Natural killer cell (primary cell): ENCODE measurements around the gene GALNT1. TPM values are rescaled to one million over a fixed set of nuclear protein-coding genes. Genes with fewer than 3 reads are reported as not detected.

Experiments used
- ATAC-seq, 3 donors: fragments of 150-1000 bp in 2 of 3; fragments of 200-7000 bp in 1 of 3; cut with Tn5 transposase; 1 replicate in 1 of 3; 2 replicates in 2 of 3; pipeline ENCODE4 v1.10.0; 2021; ENCODE audit warnings: mild to moderate bottlenecking in 2 of 3, moderate library complexity in 2 of 3
- DNase-seq, 2 donors: peaks; one replicate each; pipeline versions ENCODE4 v3.0.0 to v3.0.0-alpha.2; 2013 to 2021; ENCODE audit warnings: mixed read lengths in 1 of 2
- H3K27ac ChIP-seq: one replicate; pipeline ENCODE4 v1.5.1; 2013; ENCODE audit warnings: mild to moderate bottlenecking, low read length
- H3K27me3 ChIP-seq: one replicate; pipeline ENCODE4 v1.6.1; 2013; ENCODE audit warnings: low read length; ENCODE audit not compliant: control insufficient read depth, insufficient read depth
- H3K36me3 ChIP-seq: one replicate; pipeline ENCODE4 v1.6.1; 2013; ENCODE audit warnings: low read length; ENCODE audit not compliant: control insufficient read depth, insufficient read depth
- H3K4me1 ChIP-seq: one replicate; pipeline ENCODE4 v1.6.1; 2013; ENCODE audit warnings: low read length; ENCODE audit not compliant: control insufficient read depth, insufficient read depth
- H3K4me3 ChIP-seq: one replicate; pipeline ENCODE4 v1.5.1; 2013; ENCODE audit warnings: low read length
- H3K9me3 ChIP-seq: one replicate; pipeline ENCODE4 v1.6.1; 2013; ENCODE audit warnings: low read length; ENCODE audit not compliant: control insufficient read depth, insufficient read depth
- H3K27ac Mint-ChIP-seq, 2 donors: one replicate each; pipeline ENCODE4 v1.8.0; 2022; ENCODE audit warnings: mild to moderate bottlenecking in 2 of 2, mixed read lengths in 2 of 2, moderate library complexity in 1 of 2
- H3K27me3 Mint-ChIP-seq, 2 donors: one replicate each; pipeline ENCODE4 v1.8.0; 2022; ENCODE audit warnings: low read depth in 2 of 2, mixed read lengths in 2 of 2
- H3K36me3 Mint-ChIP-seq: one replicate; pipeline ENCODE4 v1.8.0; 2022; ENCODE audit warnings: mixed read lengths
- H3K4me1 Mint-ChIP-seq, 2 donors: one replicate each; pipeline ENCODE4 v1.8.0; 2022; ENCODE audit warnings: mixed read lengths in 2 of 2
- H3K4me3 Mint-ChIP-seq: one replicate; pipeline ENCODE4 v1.8.0; 2022; ENCODE audit warnings: mild to moderate bottlenecking, moderate library complexity, mixed read lengths
- H3K9me3 Mint-ChIP-seq, 2 donors: one replicate each; pipeline ENCODE4 v1.8.0; 2022; ENCODE audit warnings: mixed read lengths in 2 of 2
- WGBS: methylation state at CpG from one replicate; pipeline ENCODE4 v1.1.7; 2013; ENCODE audit warnings: missing lambda C conversion rate; ENCODE audit not compliant: insufficient coverage; 5-methylcytosine and 5-hydroxymethylcytosine counted together
- intact Hi-C: fragments of 100-400 bp; cut with micrococcal nuclease; formaldehyde crosslinking; loops from one replicate; pipeline ENCODE4 v1.14.2; 2022
- total RNA-seq, 4 donors: library from RNA; stranded (reverse); fragments of 120-200 nt in 1 of 4; gene quantifications; one replicate each; pipeline versions ENCODE4 v1.2.3 to v1.2.4, GENCODE V29; 2013 to 2022
- TF ChIP-seq, protein P1 (sequence below): fragments of 200-600 bp; IDR thresholded peaks from one replicate; pipeline ENCODE4 v1.8.0; 2022; ENCODE audit warnings: antibody characterized with exemption

The GALNT1 gene
- total RNA-seq, 3 donors from 2014 or later (not counting 1 experiment from before 2014, with no cell fraction given) = 49.2 to 57.1 (median 50.0) TPM

DNA sequence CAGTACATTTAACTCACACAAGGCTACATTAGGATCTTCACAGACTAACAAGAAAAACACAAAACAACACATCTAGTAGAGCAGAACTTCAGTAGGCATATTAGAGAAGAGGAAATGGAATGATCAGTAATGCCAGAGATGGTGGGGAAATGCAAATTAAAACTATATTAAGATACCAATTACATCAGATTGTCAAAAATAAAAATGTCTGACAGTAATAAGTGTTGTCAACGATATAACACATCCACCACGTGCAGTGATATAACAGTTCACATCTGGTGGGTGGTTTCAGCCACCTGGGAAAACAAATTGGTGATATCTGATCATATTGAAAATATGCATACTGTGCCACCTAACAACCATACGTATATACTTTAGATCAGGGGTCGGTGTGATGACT, 59.9 kb downstream of the GALNT1 start:
- intact Hi-C loops = no loop called here
- Histone ChIP-seq H3K4me1 (no peaks in the 10 kb centered on the region), H3K4me3 (no peak overlapping the region), H3K9me3 (no peaks in the 10 kb centered on the region), H3K27me3 (no peaks in the 10 kb centered on the region), H3K27ac (no peak overlapping the region), H3K36me3 (no peaks in the 10 kb centered on the region)
- Mint-ChIP-seq H3K27me3 (no peaks in the 10 kb centered on the region), H3K4me3 (no peak overlapping the region), H3K4me1 (peaks cover 10 to 25% of the 10 kb centered on the region in 2 donors), H3K9me3 (no peaks in the 10 kb centered on the region), H3K36me3 (no peaks in the 10 kb centered on the region), H3K27ac (no peak overlapping the region)
- TF ChIP-seq, protein P1, sequence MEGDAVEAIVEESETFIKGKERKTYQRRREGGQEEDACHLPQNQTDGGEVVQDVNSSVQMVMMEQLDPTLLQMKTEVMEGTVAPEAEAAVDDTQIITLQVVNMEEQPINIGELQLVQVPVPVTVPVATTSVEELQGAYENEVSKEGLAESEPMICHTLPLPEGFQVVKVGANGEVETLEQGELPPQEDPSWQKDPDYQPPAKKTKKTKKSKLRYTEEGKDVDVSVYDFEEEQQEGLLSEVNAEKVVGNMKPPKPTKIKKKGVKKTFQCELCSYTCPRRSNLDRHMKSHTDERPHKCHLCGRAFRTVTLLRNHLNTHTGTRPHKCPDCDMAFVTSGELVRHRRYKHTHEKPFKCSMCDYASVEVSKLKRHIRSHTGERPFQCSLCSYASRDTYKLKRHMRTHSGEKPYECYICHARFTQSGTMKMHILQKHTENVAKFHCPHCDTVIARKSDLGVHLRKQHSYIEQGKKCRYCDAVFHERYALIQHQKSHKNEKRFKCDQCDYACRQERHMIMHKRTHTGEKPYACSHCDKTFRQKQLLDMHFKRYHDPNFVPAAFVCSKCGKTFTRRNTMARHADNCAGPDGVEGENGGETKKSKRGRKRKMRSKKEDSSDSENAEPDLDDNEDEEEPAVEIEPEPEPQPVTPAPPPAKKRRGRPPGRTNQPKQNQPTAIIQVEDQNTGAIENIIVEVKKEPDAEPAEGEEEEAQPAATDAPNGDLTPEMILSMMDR = no peak
- no peak for ATAC-seq
- 100% methylated on average over 2 of the region's 4 CpGs for WGBS
- no peak for DNase-seq

DNA sequence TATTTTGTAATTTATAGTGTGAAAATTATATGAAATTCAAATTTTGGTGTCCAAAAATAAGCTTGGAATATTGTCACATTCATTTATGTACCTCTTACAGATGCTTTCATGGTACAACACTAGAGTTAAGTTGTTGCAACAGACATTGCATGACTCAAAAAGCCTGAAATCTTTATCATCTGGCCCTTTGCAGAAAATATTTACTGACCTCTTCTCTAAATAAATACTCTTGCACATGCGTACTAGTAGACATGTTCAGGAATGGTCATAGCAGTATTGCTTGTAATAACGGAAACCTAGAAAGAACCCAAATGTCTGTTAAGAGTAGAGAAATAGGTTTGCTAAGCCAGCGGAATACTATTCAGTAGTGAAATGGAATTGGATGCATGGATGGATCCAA, 60.4 kb downstream of the GALNT1 start:
- TF ChIP-seq, protein P1 = no peak
- WGBS = 96% methylated on average over 3 of the region's 3 CpGs
- H3K4me1 Mint-ChIP-seq = peaks cover 11 to 23% of the 10 kb centered on the region in 2 donors
- Histone ChIP-seq H3K36me3 (no peaks in the 10 kb centered on the region), H3K4me3 (no peak overlapping the region), H3K27me3 (no peaks in the 10 kb centered on the region), H3K4me1 (no peaks in the 10 kb centered on the region), H3K9me3 (no peaks in the 10 kb centered on the region), H3K27ac (no peak overlapping the region)
- H3K36me3 Mint-ChIP-seq = no peaks in the 10 kb centered on the region
- no peak overlapping the region for H3K27ac Mint-ChIP-seq
- ATAC-seq (no peak), DNase-seq (no peak)
- no peaks in the 10 kb centered on the region for H3K9me3 Mint-ChIP-seq
- H3K27me3 Mint-ChIP-seq = no peaks in the 10 kb centered on the region
- intact Hi-C loops = no loop called here
- no peak overlapping the region for H3K4me3 Mint-ChIP-seq

DNA sequence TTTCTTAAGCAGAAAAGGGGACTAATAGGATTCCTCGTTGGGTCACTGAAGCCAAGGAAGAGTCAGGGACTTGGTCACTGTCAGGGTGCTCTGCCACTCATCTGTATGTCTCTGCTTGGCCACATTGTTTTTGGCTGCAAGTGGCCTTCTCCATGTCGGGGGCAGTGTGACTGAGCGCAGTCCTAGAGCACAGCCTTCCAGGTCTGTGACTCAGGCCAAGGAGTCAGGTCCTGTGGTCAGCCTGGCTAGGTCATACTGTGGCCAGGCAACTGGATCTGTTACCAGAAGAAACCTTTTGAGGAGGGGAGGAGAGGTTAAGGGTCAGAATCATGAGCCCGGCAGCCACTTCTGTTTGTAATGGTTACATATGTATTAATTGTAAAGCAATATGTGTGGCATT, 61.3 kb downstream of the GALNT1 start:
- intact Hi-C loops = no loop called here
- H3K27ac Mint-ChIP-seq = no peak overlapping the region
- Histone ChIP-seq H3K4me1 (no peaks in the 10 kb centered on the region), H3K4me3 (no peak overlapping the region), H3K36me3 (no peaks in the 10 kb centered on the region), H3K9me3 (no peaks in the 10 kb centered on the region), H3K27me3 (no peaks in the 10 kb centered on the region), H3K27ac (no peak overlapping the region)
- H3K36me3 Mint-ChIP-seq = no peaks in the 10 kb centered on the region
- no peaks in the 10 kb centered on the region for H3K27me3 Mint-ChIP-seq
- H3K9me3 Mint-ChIP-seq = no peaks in the 10 kb centered on the region
- ATAC-seq (no peak), DNase-seq (no peak)
- peaks cover 14 to 16% of the 10 kb centered on the region in 2 donors for H3K4me1 Mint-ChIP-seq
- TF ChIP-seq, protein P1 = no peak
- no peak overlapping the region for H3K4me3 Mint-ChIP-seq
- WGBS = 98% methylated on average over 4 of the region's 4 CpGs

DNA sequence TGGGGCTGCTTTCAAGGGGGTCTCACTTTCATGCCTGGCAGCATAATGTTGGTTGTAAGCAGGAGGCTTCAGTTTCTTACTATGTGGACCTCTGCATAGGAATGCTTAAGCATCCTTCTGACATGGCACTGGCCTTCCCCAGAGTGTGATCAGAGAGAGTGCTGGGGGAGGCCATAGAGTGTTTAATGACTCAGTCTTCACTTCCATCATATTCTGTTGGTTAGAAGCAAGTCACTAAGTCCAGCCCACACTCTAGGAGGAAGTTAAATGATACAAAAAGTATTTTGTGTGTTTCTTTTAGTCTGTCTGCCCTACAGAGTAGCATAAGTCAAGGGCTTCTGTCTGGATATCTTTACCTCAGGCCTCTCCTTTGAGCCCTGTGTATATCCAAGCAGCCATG, 64.9 kb downstream of the GALNT1 start:
- intact Hi-C loops = no loop called here
- H3K27ac Mint-ChIP-seq = no peak overlapping the region

More for the DNA sequence above, 64.9 kb downstream of the GALNT1 start:
- H3K4me1 Mint-ChIP-seq = peaks cover 21 to 32% of the 10 kb centered on the region in 2 donors
- Histone ChIP-seq H3K4me3 (no peak overlapping the region), H3K4me1 (no peaks in the 10 kb centered on the region), H3K36me3 (no peaks in the 10 kb centered on the region), H3K27me3 (no peaks in the 10 kb centered on the region), H3K27ac (no peak overlapping the region), H3K9me3 (no peaks in the 10 kb centered on the region)
- H3K36me3 Mint-ChIP-seq = no peaks in the 10 kb centered on the region
- H3K4me3 Mint-ChIP-seq = no peak overlapping the region
- DNase-seq (no peak), ATAC-seq (peak in 1 of 3 donors; percentile 15)
- TF ChIP-seq, protein P1 = no peak
- H3K27me3 Mint-ChIP-seq = no peaks in the 10 kb centered on the region
- peaks cover 2 to 3% of the 10 kb centered on the region in 2 donors for H3K9me3 Mint-ChIP-seq
